Measurements from ENCODE around the gene VAMP7. TPM values are rescaled to one million over a fixed set of nuclear protein-coding genes. Genes with fewer than 3 reads are reported as not detected.
A peak's percentile ranks its signal among the peaks of the same experiment; 100 is the strongest.

VAMP7 gene
- total and polyA plus RNA-seq, 10 donors: 15.2 to 53.2 (median 33.1) TPM

DNA sequence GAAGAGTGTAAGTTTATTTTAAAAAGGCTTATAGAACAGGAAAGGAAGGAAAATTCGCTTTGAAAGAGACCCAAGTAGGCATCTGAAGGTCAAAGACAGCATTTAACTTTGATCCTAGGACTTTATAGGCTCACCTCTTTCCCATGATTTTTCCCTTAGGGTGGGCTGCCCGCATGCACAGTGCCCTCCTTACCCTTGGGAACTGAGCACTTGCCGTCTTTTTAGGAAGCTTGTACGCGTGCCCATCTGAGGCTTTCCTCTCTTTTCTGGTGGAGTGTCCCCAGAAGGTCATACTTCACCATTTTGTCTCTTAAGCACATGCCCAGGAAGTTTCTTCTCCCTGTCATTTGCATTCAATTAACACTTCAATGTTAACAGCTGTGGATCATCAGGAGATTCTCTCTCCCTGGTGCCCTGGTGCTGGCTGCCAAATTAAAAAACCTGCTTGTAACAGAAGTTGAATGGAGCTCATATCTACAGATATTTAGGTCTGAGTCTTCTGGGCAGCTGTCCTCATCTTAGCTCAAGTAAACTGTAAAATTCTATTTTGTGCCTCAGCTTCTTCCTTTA, 78.0 kb downstream of the VAMP7 start:
- H3K9me3 ChIP-seq: peaks cover 0 to 19% (median 10%) of the 10 kb centered on the region in 8 donors
- intact Hi-C loops (cut with DNase I; ENCODE audit: low total_unique reads): no loop called here
- peaks cover 0 to 6% (median 0%) of the 10 kb centered on the region in 7 donors for H3K27me3 ChIP-seq (replicated peaks in 1 of 7)
- no peak for DNase-seq
- peaks cover 0 to 3% (median 0%) of the 10 kb centered on the region in 6 donors for H3K36me3 ChIP-seq
- H3K4me3 ChIP-seq: no peak overlapping the region
- no peak overlapping the region for H3K27ac ChIP-seq
- no peaks in the 10 kb centered on the region for H3K4me1 ChIP-seq
- 62 to 71% (median 63%) methylated on average over 5 of the region's 5 CpGs for WGBS, 5 donors
- TF ChIP-seq POLR2A (IDR thresholded peaks at IDR 0.05) (no peak), POLR2AphosphoS5 (IDR thresholded peaks at IDR 0.05) (no peak)
- TF ChIP-seq, protein P1, sequence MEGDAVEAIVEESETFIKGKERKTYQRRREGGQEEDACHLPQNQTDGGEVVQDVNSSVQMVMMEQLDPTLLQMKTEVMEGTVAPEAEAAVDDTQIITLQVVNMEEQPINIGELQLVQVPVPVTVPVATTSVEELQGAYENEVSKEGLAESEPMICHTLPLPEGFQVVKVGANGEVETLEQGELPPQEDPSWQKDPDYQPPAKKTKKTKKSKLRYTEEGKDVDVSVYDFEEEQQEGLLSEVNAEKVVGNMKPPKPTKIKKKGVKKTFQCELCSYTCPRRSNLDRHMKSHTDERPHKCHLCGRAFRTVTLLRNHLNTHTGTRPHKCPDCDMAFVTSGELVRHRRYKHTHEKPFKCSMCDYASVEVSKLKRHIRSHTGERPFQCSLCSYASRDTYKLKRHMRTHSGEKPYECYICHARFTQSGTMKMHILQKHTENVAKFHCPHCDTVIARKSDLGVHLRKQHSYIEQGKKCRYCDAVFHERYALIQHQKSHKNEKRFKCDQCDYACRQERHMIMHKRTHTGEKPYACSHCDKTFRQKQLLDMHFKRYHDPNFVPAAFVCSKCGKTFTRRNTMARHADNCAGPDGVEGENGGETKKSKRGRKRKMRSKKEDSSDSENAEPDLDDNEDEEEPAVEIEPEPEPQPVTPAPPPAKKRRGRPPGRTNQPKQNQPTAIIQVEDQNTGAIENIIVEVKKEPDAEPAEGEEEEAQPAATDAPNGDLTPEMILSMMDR (IDR thresholded peaks at IDR 0.05 in 8 of 11, conservative IDR thresholded peaks at IDR 0.05 in 3 of 11): no peak

DNA sequence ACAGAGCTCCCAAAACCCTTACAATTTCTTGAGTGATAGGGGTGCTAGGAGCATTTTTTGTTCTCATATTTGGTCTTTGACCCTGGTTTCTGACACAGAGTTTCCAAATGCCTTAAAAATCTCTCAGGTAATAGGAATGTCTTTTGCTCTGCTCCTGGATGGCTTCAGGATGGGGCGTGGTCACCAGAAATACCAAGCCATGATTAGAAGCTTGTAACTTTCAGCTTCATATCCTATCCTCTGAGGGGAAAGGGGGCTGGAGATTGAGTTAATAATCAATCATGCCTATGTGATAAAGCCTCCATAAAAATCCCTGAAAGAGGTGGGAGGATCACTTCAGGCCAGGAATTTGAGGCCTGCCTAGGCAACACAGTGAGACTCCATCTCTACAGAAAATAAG, 81.8 kb downstream of the VAMP7 start:
- WGBS, 5 donors: 30 to 58% (median 43%) methylated on average over 1 of the region's 1 CpG
- Histone ChIP-seq H3K4me1 (no peaks in the 10 kb centered on the region), H3K27ac (no peak overlapping the region), H3K27me3 (replicated peaks in 1 of 7) (peaks cover 0 to 6% (median 0%) of the 10 kb centered on the region in 7 donors), H3K9me3 (peaks cover 0 to 24% (median 16%) of the 10 kb centered on the region in 8 donors), H3K4me3 (no peak overlapping the region), H3K36me3 (no peaks in the 10 kb centered on the region)
- intact Hi-C loops (cut with DNase I; ENCODE audit: low total_unique reads): no loop called here
- TF ChIP-seq POLR2A (IDR thresholded peaks at IDR 0.05) (no peak), POLR2AphosphoS5 (IDR thresholded peaks at IDR 0.05) (no peak)
- TF ChIP-seq, protein P1 (IDR thresholded peaks at IDR 0.05 in 8 of 11, conservative IDR thresholded peaks at IDR 0.05 in 3 of 11): no peak
- DNase-seq: no peak

DNA sequence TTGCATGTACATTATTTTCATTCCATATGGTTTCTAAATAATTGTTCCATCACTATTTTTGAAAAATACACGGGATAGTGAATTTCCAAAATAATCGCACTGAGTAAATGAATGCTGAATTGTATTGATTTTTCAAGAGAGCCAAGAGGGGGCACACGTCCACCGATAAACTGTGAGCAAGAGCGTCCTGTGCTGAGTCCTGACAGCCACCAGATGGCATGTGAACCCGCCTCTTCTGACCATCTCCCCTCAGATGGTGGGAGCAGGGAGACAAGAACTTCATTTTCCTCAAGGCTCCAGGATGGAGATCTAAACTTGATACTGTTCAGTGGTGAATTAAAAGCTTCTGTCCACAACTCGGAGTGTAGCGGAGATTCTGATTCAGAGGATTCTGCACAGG, 85.7 kb downstream of the VAMP7 start:
- Histone ChIP-seq H3K9me3 (peaks cover 0 to 41% (median 18%) of the 10 kb centered on the region in 8 donors), H3K4me1 (no peaks in the 10 kb centered on the region), H3K27me3 (replicated peaks in 1 of 7) (peaks cover 0 to 13% (median 0%) of the 10 kb centered on the region in 7 donors), H3K27ac (no peak overlapping the region), H3K36me3 (no peaks in the 10 kb centered on the region), H3K4me3 (no peak overlapping the region)
- no peak for TF ChIP-seq POLR2AphosphoS5 (IDR thresholded peaks at IDR 0.05)
- TF ChIP-seq, protein P1 (IDR thresholded peaks at IDR 0.05 in 8 of 11, conservative IDR thresholded peaks at IDR 0.05 in 3 of 11): peak in 6 of 11 experiments; percentile 17 to 42 (median 26)
- TF ChIP-seq POLR2A (IDR thresholded peaks at IDR 0.05): no peak
- intact Hi-C loops (cut with DNase I; ENCODE audit: low total_unique reads): no loop called here
- no peak for DNase-seq
- WGBS, 5 donors: 34 to 43% (median 37%) methylated on average over 8 of the region's 8 CpGs

DNA sequence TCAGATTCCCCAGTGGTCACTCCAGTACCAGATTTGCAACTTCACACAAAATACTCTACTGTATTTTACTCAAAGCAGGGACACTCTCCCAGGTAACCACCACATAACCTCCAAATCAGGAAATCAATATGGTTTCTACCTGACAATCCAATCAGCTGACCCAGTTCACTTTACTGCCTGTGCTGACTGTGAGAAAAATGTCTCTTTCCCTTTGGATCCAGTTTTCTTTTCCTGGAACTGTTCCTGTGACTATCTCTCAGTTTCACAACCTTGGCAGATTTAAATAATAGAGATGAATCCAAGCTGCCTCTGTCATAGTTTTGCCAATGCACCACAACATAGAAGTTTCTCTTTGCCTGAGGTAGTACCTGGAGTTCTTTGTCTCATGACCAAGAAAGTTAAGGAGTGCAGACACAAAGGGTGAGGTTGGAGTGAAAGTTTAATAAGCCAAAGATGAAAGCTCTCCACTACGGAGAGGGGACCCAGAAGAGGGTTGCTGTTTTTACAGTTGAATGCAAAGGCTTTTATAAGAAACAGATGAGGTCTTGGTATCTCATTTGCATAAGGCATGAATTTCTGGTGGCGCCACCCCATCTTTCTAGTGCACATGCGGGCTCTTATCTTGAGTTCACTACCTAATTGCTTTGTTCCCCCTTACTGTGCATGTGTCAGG, 86.6 kb downstream of the VAMP7 start:
- intact Hi-C loops (cut with DNase I; ENCODE audit: low total_unique reads): no loop called here
- Histone ChIP-seq H3K4me1 (no peaks in the 10 kb centered on the region), H3K27me3 (replicated peaks in 1 of 7) (peaks cover 0 to 12% (median 0%) of the 10 kb centered on the region in 7 donors), H3K4me3 (no peak overlapping the region), H3K9me3 (peaks cover 0 to 39% (median 18%) of the 10 kb centered on the region in 8 donors), H3K27ac (no peak overlapping the region), H3K36me3 (no peaks in the 10 kb centered on the region)
- WGBS, 5 donors: 61 to 78% (median 71%) methylated on average over 3 of the region's 3 CpGs
- no peak for DNase-seq
- TF ChIP-seq, protein P1 (IDR thresholded peaks at IDR 0.05 in 8 of 11, conservative IDR thresholded peaks at IDR 0.05 in 3 of 11): no peak
- TF ChIP-seq POLR2AphosphoS5 (IDR thresholded peaks at IDR 0.05) (no peak), POLR2A (IDR thresholded peaks at IDR 0.05) (no peak)

Data from spleen (tissue), 11 donors.